Right lobe of liver (tissue), 6 donors: ENCODE results near the gene ZNF805. TPM values are rescaled to one million over a fixed set of nuclear protein-coding genes. Genes with fewer than 3 reads are reported as not detected.
"Not testable (repeated sequence)": the region's sequence is repeated elsewhere in the genome, so short reads cannot be mapped to it uniquely, and the experiment has no call there.

Experiments
- ATAC-seq, 4 donors: fragments of 200-7000 bp; cut with Tn5 transposase; one replicate each; pipeline ENCODE4 v1.9.1; 2020; ENCODE audit warnings: mild to moderate bottlenecking in 4 of 4, moderate library complexity in 4 of 4
- DNase-seq, 3 donors: peaks; one replicate each; pipeline ENCODE4 v3.0.0-alpha.2; 2020
- H3K27ac ChIP-seq, 3 donors: fragments of 200-600 bp; one replicate each; pipeline ENCODE4 v1.8.0; 2022
- H3K27me3 ChIP-seq, 2 donors: fragments of 200-600 bp; one replicate each; pipeline ENCODE4 v1.8.0; 2022
- H3K36me3 ChIP-seq, 4 donors: fragments of 200-600 bp; sonication (generic) in 1 of 4; one replicate each; pipeline versions ENCODE4 v1.5.1 to v1.8.0; 2017 to 2022; ENCODE audit warnings: control low read depth in 1 of 4
- H3K4me1 ChIP-seq, 4 donors: fragments of 200-600 bp; sonication (generic) in 1 of 4; one replicate each; pipeline versions ENCODE4 v1.5.1 to v1.8.0; 2017 to 2022; ENCODE audit warnings: control low read depth in 1 of 4
- H3K4me3 ChIP-seq, 3 donors: fragments of 200-600 bp; one replicate each; pipeline ENCODE4 v1.8.0; 2022
- H3K9me3 ChIP-seq, 4 donors: fragments of 200-600 bp; sonication (generic) in 1 of 4; one replicate each; pipeline versions ENCODE4 v1.5.1 to v1.8.0; 2017 to 2022; ENCODE audit warnings: control low read depth in 1 of 4
- POLR2A ChIP-seq: fragments of 450-650 bp; IDR thresholded peaks from one replicate; pipeline ENCODE4 v1.6.1; 2017; ENCODE audit warnings: antibody characterized with exemption, mild to moderate bottlenecking
- WGBS: methylation state at CpG from one replicate; pipeline ENCODE4 v1.1.6; 2018; ENCODE audit warnings: low coverage, low lambda C conversion rate; ENCODE audit not compliant: insufficient coverage; ENCODE audit errors: missing lambda C conversion rate; 5-methylcytosine and 5-hydroxymethylcytosine counted together
- intact Hi-C, 2 donors: fragments of 100-400 bp; cut with DNase I; formaldehyde crosslinking; loops; one replicate each; pipeline versions ENCODE4 v1.11.2 to v1.14.1; 2022
- total RNA-seq, 6 experiments: library from RNA; depleted of rRNA in 2 of 6; stranded (reverse); fragments of >200 nt in 2 of 6; fragmentation: NEBNext Ultra II Directional in 3 of 6; extraction: Animal tissue kit (Norgen Biotek cat#: 25700) in 3 of 6; gene quantifications; one replicate each; pipeline versions ENCODE4 v1.1.0 to v1.2.4, GENCODE V29; 2016 to 2023
- TF ChIP-seq, protein P1 (sequence below), 4 donors: fragments of 200-600 bp in 3 of 4; fragments of 450-650 bp in 1 of 4; IDR thresholded peaks; one replicate each; pipeline versions ENCODE4 v1.5.1 to v1.8.0; 2016 to 2022; ENCODE audit warnings: antibody characterized with exemption in 4 of 4, mild to moderate bottlenecking in 2 of 4
- donor health status: DM: no; HTN: yes; CAD: no.
- donor health status: DM: no; HTN: no; CAD: no.
- donor health status: DM: no; HTN: no; CAD: no.
- donor health status: DM: no; HTN: yes; CAD: no.
- donor health status: DM: no; HTN: yes; CAD: no.

The ZNF805 gene
- total RNA-seq, 6 experiments from 2014 or later, result 3.9 to 6.3 (median 5.5) TPM

DNA sequence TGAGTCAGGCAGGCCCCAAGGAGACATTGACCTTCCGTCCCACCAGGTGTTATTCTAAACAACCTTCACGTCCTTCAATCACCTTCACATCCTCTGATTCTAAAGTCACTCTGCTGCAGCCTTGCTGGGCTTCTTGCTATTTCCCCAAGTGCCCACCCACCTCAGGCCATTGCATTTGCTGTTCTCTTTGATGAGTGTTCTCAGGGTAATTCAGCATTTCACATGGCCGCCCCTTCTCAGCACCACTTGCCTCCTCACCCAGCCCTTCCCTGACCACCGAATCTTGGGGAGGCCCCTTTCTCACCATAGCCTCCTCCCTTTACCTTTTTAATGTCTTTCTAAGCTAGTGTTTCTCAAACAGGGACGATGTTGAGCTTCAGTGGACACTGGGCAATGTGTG lies 4.6 kb downstream of the ZNF805 start:
- Histone ChIP-seq H3K4me1 (peaks cover 0 to 17% (median 3%) of the 10 kb centered on the region in 4 donors), H3K9me3 (no peaks in the 10 kb centered on the region), H3K27me3 (no peaks in the 10 kb centered on the region), H3K36me3 (peaks cover 0 to 31% (median 8%) of the 10 kb centered on the region in 4 donors), H3K4me3 (no peak overlapping the region), H3K27ac (no peak overlapping the region)
- intact Hi-C loops, result no loop called here
- DNase-seq (no peak), ATAC-seq (no peak)
- 98% methylated on average over 5 of the region's 5 CpGs for WGBS
- no peak for TF ChIP-seq POLR2A
- TF ChIP-seq, protein P1, sequence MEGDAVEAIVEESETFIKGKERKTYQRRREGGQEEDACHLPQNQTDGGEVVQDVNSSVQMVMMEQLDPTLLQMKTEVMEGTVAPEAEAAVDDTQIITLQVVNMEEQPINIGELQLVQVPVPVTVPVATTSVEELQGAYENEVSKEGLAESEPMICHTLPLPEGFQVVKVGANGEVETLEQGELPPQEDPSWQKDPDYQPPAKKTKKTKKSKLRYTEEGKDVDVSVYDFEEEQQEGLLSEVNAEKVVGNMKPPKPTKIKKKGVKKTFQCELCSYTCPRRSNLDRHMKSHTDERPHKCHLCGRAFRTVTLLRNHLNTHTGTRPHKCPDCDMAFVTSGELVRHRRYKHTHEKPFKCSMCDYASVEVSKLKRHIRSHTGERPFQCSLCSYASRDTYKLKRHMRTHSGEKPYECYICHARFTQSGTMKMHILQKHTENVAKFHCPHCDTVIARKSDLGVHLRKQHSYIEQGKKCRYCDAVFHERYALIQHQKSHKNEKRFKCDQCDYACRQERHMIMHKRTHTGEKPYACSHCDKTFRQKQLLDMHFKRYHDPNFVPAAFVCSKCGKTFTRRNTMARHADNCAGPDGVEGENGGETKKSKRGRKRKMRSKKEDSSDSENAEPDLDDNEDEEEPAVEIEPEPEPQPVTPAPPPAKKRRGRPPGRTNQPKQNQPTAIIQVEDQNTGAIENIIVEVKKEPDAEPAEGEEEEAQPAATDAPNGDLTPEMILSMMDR (IDR thresholded peaks at IDR 0.05), result no peak

DNA sequence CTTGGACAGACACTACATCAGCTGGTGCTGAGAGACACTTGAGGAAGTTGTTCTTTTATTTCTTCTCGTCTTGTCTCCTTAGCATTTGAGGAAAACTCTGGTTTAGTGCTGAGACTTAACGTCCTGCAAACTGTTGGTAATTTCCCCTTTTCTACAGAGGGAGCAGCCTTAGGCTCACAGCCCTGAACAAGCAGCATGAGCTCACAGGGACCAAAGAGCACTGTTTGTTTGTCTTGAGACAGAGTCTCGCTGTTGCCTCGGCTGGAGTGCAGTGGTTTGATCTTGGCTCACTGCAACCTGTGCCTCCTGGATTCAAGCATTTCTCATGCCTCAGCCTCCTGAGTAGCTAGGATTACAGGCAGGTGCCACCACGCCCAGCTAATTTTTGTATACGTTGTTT lies 5.5 kb downstream of the ZNF805 start:
- DNase-seq (no peak), ATAC-seq (peak in 2 of 4 donors; percentile 70 to 74)
- TF ChIP-seq, protein P1 (IDR thresholded peaks at IDR 0.05), result no peak
- no peak for TF ChIP-seq POLR2A
- Histone ChIP-seq H3K27me3 (no peaks in the 10 kb centered on the region), H3K4me3 (no peak overlapping the region), H3K36me3 (peaks cover 0 to 36% (median 11%) of the 10 kb centered on the region in 4 donors), H3K4me1 (peaks cover 0 to 17% (median 3%) of the 10 kb centered on the region in 4 donors), H3K27ac (no peak overlapping the region), H3K9me3 (no peaks in the 10 kb centered on the region)
- 81% methylated on average over 5 of the region's 6 CpGs for WGBS
- intact Hi-C loops, result no loop called here

DNA sequence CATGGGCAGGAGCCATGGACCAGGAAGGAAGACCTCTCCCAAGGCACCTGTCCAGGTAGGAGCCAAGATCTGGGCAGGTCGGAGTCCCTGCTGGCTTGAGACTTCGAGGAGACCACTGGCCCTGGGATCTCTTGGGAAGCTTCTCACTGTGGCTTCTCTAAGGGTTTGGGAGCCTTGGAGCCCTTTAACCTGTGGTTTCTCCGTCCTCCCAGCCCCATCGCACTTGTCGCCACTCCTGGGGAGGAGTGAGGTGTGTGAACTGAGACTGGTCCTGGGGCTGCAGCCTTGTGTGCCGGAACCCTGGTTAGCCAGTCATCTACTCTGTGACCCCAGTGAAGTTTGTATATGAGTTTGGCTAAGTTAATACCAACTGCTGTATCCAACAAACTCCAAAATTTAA lies 8.2 kb downstream of the ZNF805 start:
- intact Hi-C loops, result no loop called here
- peaks cover 0 to 59% (median 18%) of the 10 kb centered on the region in 4 donors for H3K36me3 ChIP-seq
- no peak for ATAC-seq

DNA sequence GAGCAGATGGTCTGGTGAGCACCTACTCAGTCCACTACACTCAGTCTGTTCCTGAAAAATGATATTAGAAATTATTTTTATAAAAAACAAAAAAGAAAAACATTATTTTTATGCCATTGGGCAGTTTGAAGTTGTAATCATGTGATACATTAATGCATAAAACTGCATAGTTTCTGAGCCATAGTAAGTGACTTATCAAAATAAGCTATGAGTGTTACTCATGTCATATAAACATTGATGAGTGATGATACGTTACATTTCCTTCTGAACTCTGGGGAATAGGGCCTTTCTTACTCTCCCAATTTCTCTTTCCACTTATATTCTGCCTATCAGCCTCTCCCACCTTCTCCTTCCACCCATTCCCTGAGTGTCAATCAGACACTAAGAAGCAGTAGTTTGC lies 8.9 kb downstream of the ZNF805 start:
- WGBS, result 100% methylated on average over 1 of the region's 1 CpG
- Histone ChIP-seq H3K4me3 (no peak overlapping the region), H3K9me3 (no peaks in the 10 kb centered on the region), H3K27ac (no peak overlapping the region), H3K36me3 (peaks cover 0 to 65% (median 22%) of the 10 kb centered on the region in 4 donors), H3K27me3 (no peaks in the 10 kb centered on the region), H3K4me1 (no peaks in the 10 kb centered on the region)
- no peak for DNase-seq
- no peak for ATAC-seq
- intact Hi-C loops, result no loop called here
- no peak for TF ChIP-seq POLR2A

More for the DNA sequence above, 8.2 kb downstream of the ZNF805 start:
- no peak overlapping the region for H3K27ac ChIP-seq
- H3K9me3 ChIP-seq, result no peaks in the 10 kb centered on the region
- H3K27me3 ChIP-seq, result no peaks in the 10 kb centered on the region
- no peaks in the 10 kb centered on the region for H3K4me1 ChIP-seq
- TF ChIP-seq POLR2A, result no peak
- TF ChIP-seq, protein P1 (IDR thresholded peaks at IDR 0.05), result no peak
- H3K4me3 ChIP-seq, result no peak overlapping the region
- DNase-seq, result no peak
- 82% methylated on average over 5 of the region's 6 CpGs for WGBS

DNA sequence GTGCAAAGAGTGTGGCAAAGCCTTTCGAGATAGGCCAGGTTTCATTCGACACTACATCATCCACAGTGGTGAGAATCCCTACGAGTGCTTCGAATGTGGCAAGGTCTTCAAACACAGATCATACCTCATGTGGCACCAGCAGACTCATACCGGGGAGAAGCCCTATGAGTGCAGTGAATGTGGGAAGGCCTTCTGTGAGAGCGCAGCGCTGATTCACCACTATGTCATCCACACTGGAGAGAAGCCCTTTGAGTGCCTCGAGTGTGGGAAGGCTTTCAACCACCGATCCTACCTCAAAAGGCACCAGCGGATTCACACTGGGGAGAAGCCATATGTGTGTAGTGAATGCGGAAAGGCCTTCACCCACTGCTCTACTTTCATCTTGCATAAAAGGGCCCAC lies 13.3 kb downstream of the ZNF805 start:
- intact Hi-C loops, ATAC-seq, H3K4me3 ChIP-seq, H3K4me1 ChIP-seq, DNase-seq, H3K9me3 ChIP-seq, H3K27ac ChIP-seq, H3K27me3 ChIP-seq: not testable (repeated sequence)
- H3K36me3 ChIP-seq, result peaks cover 0 to 50% (median 21%) of the 10 kb centered on the region in 4 donors
- WGBS, result 93% methylated on average over 5 of the region's 11 CpGs

DNA sequence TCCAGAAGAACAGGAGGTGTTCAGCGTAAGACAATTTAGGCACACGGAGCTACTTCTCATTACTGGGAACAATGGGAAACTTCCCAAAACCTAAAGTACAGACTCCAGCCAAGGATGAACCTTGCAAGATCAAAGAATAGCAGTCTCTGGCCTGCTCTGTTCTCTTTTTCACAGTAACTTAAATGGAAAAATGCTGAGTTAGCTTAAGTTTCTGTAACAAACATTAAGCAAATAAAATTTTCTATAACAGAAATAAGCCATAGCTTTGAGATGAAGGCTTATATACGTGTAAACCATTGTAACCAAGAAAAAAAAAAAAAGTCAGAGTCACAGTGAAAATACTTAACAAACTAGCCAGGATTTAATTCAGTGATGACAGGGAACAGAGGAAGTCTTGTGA lies 21.6 kb downstream of the ZNF805 start:
- H3K4me1 ChIP-seq, result no peaks in the 10 kb centered on the region
- intact Hi-C loops, result no loop called here
- TF ChIP-seq, protein P1 (IDR thresholded peaks at IDR 0.05), result no peak
- no peak for TF ChIP-seq POLR2A
- H3K36me3 ChIP-seq, result peaks cover 0 to 2% (median 0%) of the 10 kb centered on the region in 4 donors
- WGBS, result 96% methylated on average over 3 of the region's 3 CpGs
- no peaks in the 10 kb centered on the region for H3K9me3 ChIP-seq
- ATAC-seq, result no peak
- H3K4me3 ChIP-seq, result no peak overlapping the region
- H3K27me3 ChIP-seq, result no peaks in the 10 kb centered on the region
- DNase-seq, result no peak
- H3K27ac ChIP-seq, result no peak overlapping the region
